Liver (tissue), 9 donors: Measurements from ENCODE around the gene COL23A1. TPM values are rescaled to one million over a fixed set of nuclear protein-coding genes. Genes with fewer than 3 reads are reported as not detected.

Experiments used
- DNase-seq: peaks from one replicate; pipeline ENCODE4 v3.0.0-alpha.2; 2017; ENCODE audit warnings: low spot score
- H3K27ac ChIP-seq, 2 donors: one replicate each; pipeline ENCODE4 v1.7.0; 2013; ENCODE audit warnings: inconsistent platforms in 2 of 2, low read length in 2 of 2, control low read depth in 1 of 2, low read depth in 1 of 2, mild to moderate bottlenecking in 1 of 2
- H3K27me3 ChIP-seq, 4 donors: one replicate each; pipeline versions ENCODE4 v1.6.1 to v1.7.0; 2013; ENCODE audit warnings: low read length in 3 of 4, inconsistent platforms in 1 of 4, mild to moderate bottlenecking in 1 of 4, moderate library complexity in 1 of 4; ENCODE audit not compliant: control insufficient read depth in 4 of 4, insufficient read depth in 4 of 4
- H3K36me3 ChIP-seq, 4 donors: one replicate each; pipeline versions ENCODE4 v1.6.1 to v1.7.0; 2013; ENCODE audit warnings: low read length in 3 of 4, mild to moderate bottlenecking in 3 of 4, low read depth in 1 of 4, moderate library complexity in 1 of 4; ENCODE audit not compliant: control insufficient read depth in 4 of 4, insufficient read depth in 3 of 4
- H3K4me1 ChIP-seq, 4 donors: one replicate each; pipeline versions ENCODE4 v1.6.1 to v1.7.0; 2013; ENCODE audit warnings: low read length in 3 of 4, mild to moderate bottlenecking in 3 of 4, moderate library complexity in 1 of 4; ENCODE audit not compliant: control insufficient read depth in 4 of 4, insufficient read depth in 4 of 4
- H3K4me3 ChIP-seq, 3 donors: one replicate each; pipeline versions ENCODE4 v1.6.1 to v1.7.0; 2013; ENCODE audit warnings: low read length in 3 of 3, control low read depth in 1 of 3, low read depth in 1 of 3, mild to moderate bottlenecking in 1 of 3
- H3K9ac ChIP-seq, 2 donors: one replicate each; pipeline ENCODE4 v1.7.0; 2013; ENCODE audit warnings: low read length in 2 of 2, mild to moderate bottlenecking in 2 of 2, moderate library complexity in 2 of 2, control low read depth in 1 of 2, low read depth in 1 of 2
- H3K9me3 ChIP-seq, 4 donors: one replicate each; pipeline versions ENCODE4 v1.6.1 to v1.7.0; 2013; ENCODE audit warnings: low read length in 3 of 4; ENCODE audit not compliant: control insufficient read depth in 4 of 4
- ATF3 ChIP-seq: IDR thresholded peaks from 2 replicates; pipeline ENCODE4 v1.6.1; 2016; ENCODE audit warnings: antibody characterized with exemption
- CTCF ChIP-seq: fragments of 150-350 bp; IDR thresholded peaks from 2 replicates; pipeline ENCODE4 v1.5.1; 2017; ENCODE audit warnings: improper control_type of control experiment, low read depth, low read length; ENCODE audit not compliant: missing input control
- EGR1 ChIP-seq, 2 donors: IDR thresholded peaks; 2 replicates each; pipeline ENCODE4 v1.6.1; 2016 to 2018; ENCODE audit warnings: antibody characterized with exemption in 2 of 2, low read depth in 2 of 2
- FOXA1 ChIP-seq: IDR thresholded peaks from 2 replicates; pipeline ENCODE4 v1.6.1; 2016; ENCODE audit warnings: antibody characterized with exemption
- FOXA2 ChIP-seq: IDR thresholded peaks from 2 replicates; pipeline ENCODE4 v1.6.1; 2016; ENCODE audit warnings: antibody characterized with exemption
- HNF4G ChIP-seq: IDR thresholded peaks from 2 replicates; pipeline ENCODE4 v1.6.1; 2016; ENCODE audit warnings: antibody characterized with exemption
- JUND ChIP-seq, 2 donors: IDR thresholded peaks; 2 replicates each; pipeline ENCODE4 v1.6.1; 2016; ENCODE audit warnings: antibody characterized with exemption in 2 of 2
- NR2F2 ChIP-seq: IDR thresholded peaks from 2 replicates; pipeline ENCODE4 v1.6.1; 2016; ENCODE audit warnings: antibody characterized with exemption
- REST ChIP-seq: IDR thresholded peaks from 2 replicates; pipeline ENCODE4 v1.6.1; 2016; ENCODE audit warnings: antibody characterized with exemption, mild to moderate bottlenecking
- RXRA ChIP-seq, 2 donors: IDR thresholded peaks; 2 replicates each; pipeline ENCODE4 v1.6.1; 2017 to 2018; ENCODE audit warnings: antibody characterized with exemption in 2 of 2, mild to moderate bottlenecking in 1 of 2
- SP1 ChIP-seq: IDR thresholded peaks from 2 replicates; pipeline ENCODE4 v1.6.1; 2018; ENCODE audit warnings: antibody characterized with exemption, mild to moderate bottlenecking
- TAF1 ChIP-seq: conservative IDR thresholded peaks from 2 replicates; pipeline ENCODE4 v1.6.1; 2016; ENCODE audit warnings: antibody characterized with exemption, mild to moderate bottlenecking
- YY1 ChIP-seq: IDR thresholded peaks from 2 replicates; pipeline ENCODE4 v1.6.1; 2016; ENCODE audit warnings: antibody characterized with exemption, mild to moderate bottlenecking
- ZBTB33 ChIP-seq: IDR thresholded peaks from 2 replicates; pipeline ENCODE4 v1.6.1; 2016; ENCODE audit warnings: antibody characterized with exemption
- WGBS: extraction: QIAGEN DNeasy Blood & Tissue Kit; methylation state at CpG from one replicate; pipeline ENCODE4 v1.1.7; 2013; 5-methylcytosine and 5-hydroxymethylcytosine counted together
- polyA plus RNA-seq, 2 donors: library from polyadenylated mRNA; stranded (reverse) in 1 of 2; unstranded in 1 of 2; fragments of 200-250 nt in 1 of 2; fragments of >200 nt in 1 of 2; fragmentation: Nextera tagmentation in 1 of 2; extraction: Ambion mirVana in 1 of 2; gene quantifications; one replicate each; pipeline versions ENCODE4 v1.2.1 to v1.2.3, GENCODE V29; 2013 to 2015
- total RNA-seq, 2 donors: library from RNA; depleted of rRNA; stranded (reverse); fragments of >200 nt; gene quantifications; one replicate each; pipeline ENCODE4 v1.2.3, GENCODE V29; 2014
- donor health status: healthy.
- donor health status: healthy.
- donor health status: healthy.
- donor health status: healthy.
- donor health status: healthy.

Gene COL23A1
- total and polyA plus RNA-seq, 4 donors: 0.08 to 1.4 (median 0.27) TPM

GRCh38 chr5:178245389-178245788, 344.8 kb downstream of the COL23A1 start (continued):
- TF ChIP-seq CTCF: no peak
- TF ChIP-seq HNF4G: no peak
- TF ChIP-seq FOXA2: no peak

GRCh38 chr5:178244576-178244975, 345.6 kb downstream of the COL23A1 start:
- H3K9me3 ChIP-seq: no peaks in the 10 kb centered on the region
- no peak overlapping the region for H3K9ac ChIP-seq
- H3K4me1 ChIP-seq: peaks cover 0 to 13% (median 9%) of the 10 kb centered on the region in 4 donors
- WGBS: 80% methylated on average over 2 of the region's 2 CpGs
- H3K27me3 ChIP-seq: no peaks in the 10 kb centered on the region
- DNase-seq: no peak
- no peak overlapping the region for H3K27ac ChIP-seq
- TF ChIP-seq EGR1 (IDR thresholded peaks at IDR 0.05; ENCODE audit: low read depth in 2 of 2) (no peak), FOXA1 (no peak), YY1 (no peak), ZBTB33 (no peak), TAF1 (no peak), FOXA2 (no peak), ATF3 (no peak), CTCF (no peak), RXRA (IDR thresholded peaks at IDR 0.05) (no peak)
- no peak overlapping the region for H3K4me3 ChIP-seq
- H3K36me3 ChIP-seq: no peaks in the 10 kb centered on the region

GRCh38 chr5:178242416-178242815, 347.8 kb downstream of the COL23A1 start:
- no peak for DNase-seq
- TF ChIP-seq NR2F2 (no peak), EGR1 (IDR thresholded peaks at IDR 0.05; ENCODE audit: low read depth in 2 of 2) (no peak), JUND (IDR thresholded peaks at IDR 0.05) (no peak), CTCF (no peak), YY1 (no peak), TAF1 (no peak), SP1 (no peak), FOXA1 (no peak), ZBTB33 (no peak), REST (no peak)
- H3K27me3 ChIP-seq: no peaks in the 10 kb centered on the region
- H3K9ac ChIP-seq: no peak overlapping the region
- no peak overlapping the region for H3K27ac ChIP-seq
- WGBS: 87% methylated on average over 10 of the region's 10 CpGs
- H3K4me1 ChIP-seq: peaks cover 11 to 25% (median 20%) of the 10 kb centered on the region in 4 donors
- no peak overlapping the region for H3K4me3 ChIP-seq
- no peaks in the 10 kb centered on the region for H3K36me3 ChIP-seq
- H3K9me3 ChIP-seq: no peaks in the 10 kb centered on the region
